ENCODE results near the gene GPD2.

DNA sequence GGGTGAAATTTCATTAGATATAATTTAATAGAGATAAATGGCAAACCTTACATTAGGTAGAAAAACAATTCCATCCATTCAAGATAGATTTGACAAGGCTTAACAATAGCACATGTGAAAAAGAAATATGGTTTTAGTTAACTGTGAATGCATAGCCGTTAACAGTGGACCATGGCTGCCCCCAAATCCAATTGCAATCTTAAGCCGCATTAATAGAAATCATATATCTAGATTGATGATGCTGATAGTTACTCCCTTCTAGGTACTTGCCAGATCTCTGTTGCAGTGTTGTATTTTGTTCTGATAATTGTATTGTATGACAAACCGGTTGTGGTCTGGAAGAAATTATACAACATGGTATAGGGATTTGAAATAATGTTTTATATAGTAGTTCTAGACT lies 139.8 kb downstream of the GPD2 start:
- no peak for TF ChIP-seq POLR2AphosphoS5 (IDR thresholded peaks at IDR 0.05)
- no peak for TF ChIP-seq POLR2A (IDR thresholded peaks at IDR 0.05; ENCODE audit: low read depth)
